Endothelial cell of umbilical vein (primary cell): ENCODE results near the gene SLC36A3. TPM values are rescaled to one million over a fixed set of nuclear protein-coding genes. Genes with fewer than 3 reads are reported as not detected.

Source experiments
- BruUV-seq: library from RNA; stranded (reverse); fragments of 400-500 nt; replicated peaks from 2 replicates; lab custom pipeline; 2021; lab: Mats Ljungman, UMichigan
- CTCF ChIA-PET: fragments of 300-600, 350-600 bp; sonication (Branson Sonifier 250); formaldehyde crosslinking; loops from one replicate; lab custom pipeline; 2021; ENCODE audit warnings: antibody characterized with exemption, inconsistent platforms; lab: Charles Lee
- POLR2A ChIA-PET: fragments of 300-600, 350-600 bp; sonication (Branson Sonifier 250); formaldehyde crosslinking; loops from one replicate; lab custom pipeline; 2021; ENCODE audit warnings: antibody characterized with exemption, inconsistent platforms; lab: Charles Lee
- DNase-seq: peaks from one replicate; pipeline ENCODE4 v3.0.0-alpha.2; 2011; ENCODE audit warnings: low read depth, low spot score
- FAIRE-seq: peaks from 2 replicates; lab custom pipeline; 2011; peaks lifted over from hg19 to GRCh38; lab: Jason Lieb, UNC
- H2AFZ ChIP-seq: 2 replicates; pipeline ENCODE4 v1.6.0; 2012; ENCODE audit warnings: low read depth, low read length, control low read depth, inconsistent platforms
- H3K27ac ChIP-seq: 2 replicates; pipeline ENCODE4 v1.5.1; 2011; ENCODE audit warnings: low read depth, mild to moderate bottlenecking, control low read depth, low read length, moderate library complexity; ENCODE audit not compliant: insufficient read depth
- H3K27me3 ChIP-seq, 2 experiments: 2 replicates each; pipeline versions ENCODE4 v1.6.0 to v1.6.1; 2011; ENCODE audit warnings: low read length in 2 of 2, mixed read lengths in 1 of 2; ENCODE audit not compliant: control insufficient read depth in 2 of 2, insufficient read depth in 2 of 2
- H3K36me3 ChIP-seq, 2 experiments: 2 replicates in 1 of 2; 3 replicates in 1 of 2; pipeline ENCODE4 v1.5.1; 2011; ENCODE audit warnings: low read length in 2 of 2, mild to moderate bottlenecking in 1 of 2, moderate library complexity in 1 of 2; ENCODE audit not compliant: control insufficient read depth in 2 of 2, insufficient read depth in 2 of 2; ENCODE audit errors: extremely low read depth in 1 of 2
- H3K4me1 ChIP-seq: 3 replicates; pipeline ENCODE4 v1.5.1; 2011; ENCODE audit warnings: mild to moderate bottlenecking, low read length; ENCODE audit not compliant: control insufficient read depth, insufficient read depth; ENCODE audit errors: extremely low read depth
- H3K4me2 ChIP-seq: 2 replicates; pipeline ENCODE4 v1.6.1; 2011; ENCODE audit warnings: low read length, control low read depth, mixed read lengths; ENCODE audit not compliant: insufficient read depth
- H3K4me3 ChIP-seq, 3 experiments: fragments of 200-600 bp in 1 of 3; sonication (generic), shearing (Covaris generic) in 1 of 3; replicated peaks in 1 of 3; 2 replicates each; pipeline ENCODE4 v1.5.1; 2011 to 2016; ENCODE audit warnings: control low read depth in 3 of 3, low read length in 3 of 3, mild to moderate bottlenecking in 2 of 3, inconsistent platforms in 1 of 3, low read depth in 1 of 3, moderate library complexity in 1 of 3; ENCODE audit not compliant: insufficient read depth in 1 of 3
- H3K79me2 ChIP-seq: 2 replicates; pipeline ENCODE4 v1.6.0; 2012; ENCODE audit warnings: low read length, inconsistent platforms; ENCODE audit not compliant: control insufficient read depth, insufficient read depth
- H3K9ac ChIP-seq: replicated peaks from 2 replicates; pipeline ENCODE3; 2011; ENCODE audit warnings: low read length, control low read depth; ENCODE audit not compliant: insufficient read depth; ENCODE audit errors: extremely low read depth
- H3K9me1 ChIP-seq: replicated peaks from 3 replicates; pipeline ENCODE4 v1.6.0; 2011; ENCODE audit warnings: mild to moderate bottlenecking, low read length; ENCODE audit not compliant: control insufficient read depth, insufficient read depth; ENCODE audit errors: extremely low read depth
- H3K9me3 ChIP-seq: replicated peaks from 2 replicates; pipeline ENCODE4 v1.5.1; 2012; ENCODE audit warnings: low read length, inconsistent platforms; ENCODE audit not compliant: control insufficient read depth, insufficient read depth
- H4K20me1 ChIP-seq: replicated peaks from 2 replicates; pipeline ENCODE3; 2011; ENCODE audit warnings: mild to moderate bottlenecking, low read length; ENCODE audit not compliant: control insufficient read depth, insufficient read depth; ENCODE audit errors: extremely low read depth
- EZH2 ChIP-seq: IDR thresholded peaks from 2 replicates; pipeline ENCODE4 v1.6.1; 2012; ENCODE audit warnings: borderline replicate concordance, low read depth, mild to moderate bottlenecking, moderate library complexity, low read length, inconsistent platforms; ENCODE audit not compliant: severe bottlenecking
- FOS ChIP-seq: IDR thresholded peaks from 2 replicates; pipeline ENCODE4 v1.6.1; 2011; ENCODE audit warnings: mild to moderate bottlenecking, low read length, moderate library complexity, borderline replicate concordance; ENCODE audit not compliant: insufficient read depth
- GATA2 ChIP-seq: IDR thresholded peaks from 2 replicates; pipeline ENCODE4 v1.7.0; 2011; ENCODE audit warnings: low read depth, mild to moderate bottlenecking, moderate library complexity, mixed read lengths, low read length; ENCODE audit not compliant: insufficient read length, insufficient read depth
- JUN ChIP-seq: IDR thresholded peaks from 2 replicates; pipeline ENCODE4 v1.6.1; 2011; ENCODE audit warnings: borderline replicate concordance, low read depth; ENCODE audit not compliant: insufficient read length, insufficient read depth
- MAX ChIP-seq: IDR thresholded peaks from 2 replicates; pipeline ENCODE4 v1.6.1; 2011; ENCODE audit not compliant: insufficient read depth, insufficient read length
- MYC ChIP-seq: IDR thresholded peaks from one replicate; pipeline ENCODE4 v1.6.1; 2011; ENCODE audit warnings: mild to moderate bottlenecking, low read depth, low read length
- POLR2A ChIP-seq: IDR thresholded peaks from 2 replicates; pipeline ENCODE4 v1.6.1; 2012; ENCODE audit warnings: low read depth, mild to moderate bottlenecking, control low read depth, low read length
- POLR2AphosphoS5 ChIP-seq: IDR thresholded peaks from 2 replicates; pipeline ENCODE4 v1.6.1; 2012; ENCODE audit warnings: low read depth, mild to moderate bottlenecking, control low read depth, low read length, moderate library complexity; ENCODE audit not compliant: insufficient read depth
- dilution Hi-C: fragments of 300-500 bp; cut with MboI; formaldehyde crosslinking; loops from one replicate; pipeline ENCODE4 v1.15.0; 2019; ENCODE audit warnings: low sequenced_read_pairs; ENCODE audit not compliant: extremely low pct_ligation_motif_present
- intact Hi-C: fragments of 100-400 bp; cut with micrococcal nuclease; formaldehyde crosslinking; loops from one replicate; pipeline ENCODE4 v1.10.0; 2022
- polyA plus RNA-seq, 4 experiments: library from polyadenylated mRNA; depleted of rRNA in 3 of 4; stranded (reverse) in 3 of 4; unstranded in 1 of 4; fragments of >200 nt; gene quantifications; 2 replicates each; pipeline versions ENCODE4 v1.2.1 to v1.2.3, GENCODE V29; 2011 to 2012; ENCODE audit warnings: missing spikeins in 1 of 4
- total RNA-seq: library from RNA; stranded (reverse); gene quantifications from 2 replicates; pipeline ENCODE4 v1.2.3, GENCODE V29; 2021
- TF ChIP-seq, protein P1 (sequence below), 2 donors: IDR thresholded peaks; 1 replicate in 1 of 2; 2 replicates in 1 of 2; pipeline ENCODE4 v1.5.1; 2011; ENCODE audit warnings: low read length in 2 of 2, mild to moderate bottlenecking in 2 of 2, moderate library complexity in 2 of 2, control low read depth in 1 of 2, inconsistent platforms in 1 of 2, low read depth in 1 of 2; ENCODE audit not compliant: insufficient read depth in 1 of 2; ENCODE audit errors: extremely low read depth in 1 of 2

SLC36A3 gene
- total and polyA plus RNA-seq, 2 donors (not counting 3 experiments of a cell fraction or from before 2014, with no cell fraction given), result not detected

GRCh38 chr5:151248651-151249050 is 54.9 kb downstream of the SLC36A3 start:
- no peaks in the 10 kb centered on the region for H3K9me3 ChIP-seq
- CTCF ChIA-PET, result interaction anchor here (2.9 kb wide), 1 partner anchor 10 kb away, joined by 9 read pairs; no protein-coding TSS in a partner anchor
- no peak overlapping the region for H3K4me2 ChIP-seq
- H4K20me1 ChIP-seq, result no peaks in the 10 kb centered on the region
- no TSS peak for BruUV-seq
- no peaks in the 10 kb centered on the region for H3K36me3 ChIP-seq
- intact Hi-C loops, result no loop called here
- POLR2A ChIA-PET, result no interaction called here
- H3K27ac ChIP-seq, result no peak overlapping the region
- no peak overlapping the region for H3K4me3 ChIP-seq
- H2AFZ ChIP-seq, result no peak overlapping the region
- H3K27me3 ChIP-seq, result peaks cover 3 to 9% of the 10 kb centered on the region in 2 experiments
- DNase-seq (no peak), FAIRE-seq (no peak)
- H3K9me1 ChIP-seq, result no peaks in the 10 kb centered on the region
- no peak for TF ChIP-seq POLR2AphosphoS5
- TF ChIP-seq JUN, result no peak
- TF ChIP-seq, protein P1, sequence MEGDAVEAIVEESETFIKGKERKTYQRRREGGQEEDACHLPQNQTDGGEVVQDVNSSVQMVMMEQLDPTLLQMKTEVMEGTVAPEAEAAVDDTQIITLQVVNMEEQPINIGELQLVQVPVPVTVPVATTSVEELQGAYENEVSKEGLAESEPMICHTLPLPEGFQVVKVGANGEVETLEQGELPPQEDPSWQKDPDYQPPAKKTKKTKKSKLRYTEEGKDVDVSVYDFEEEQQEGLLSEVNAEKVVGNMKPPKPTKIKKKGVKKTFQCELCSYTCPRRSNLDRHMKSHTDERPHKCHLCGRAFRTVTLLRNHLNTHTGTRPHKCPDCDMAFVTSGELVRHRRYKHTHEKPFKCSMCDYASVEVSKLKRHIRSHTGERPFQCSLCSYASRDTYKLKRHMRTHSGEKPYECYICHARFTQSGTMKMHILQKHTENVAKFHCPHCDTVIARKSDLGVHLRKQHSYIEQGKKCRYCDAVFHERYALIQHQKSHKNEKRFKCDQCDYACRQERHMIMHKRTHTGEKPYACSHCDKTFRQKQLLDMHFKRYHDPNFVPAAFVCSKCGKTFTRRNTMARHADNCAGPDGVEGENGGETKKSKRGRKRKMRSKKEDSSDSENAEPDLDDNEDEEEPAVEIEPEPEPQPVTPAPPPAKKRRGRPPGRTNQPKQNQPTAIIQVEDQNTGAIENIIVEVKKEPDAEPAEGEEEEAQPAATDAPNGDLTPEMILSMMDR (IDR thresholded peaks at IDR 0.05; ENCODE audit: extremely low read depth in 1 of 2, insufficient read depth in 1 of 2, low read depth in 1 of 2, low read length in 2 of 2), result no peak
- TF ChIP-seq MYC, result no peak
- TF ChIP-seq GATA2, result no peak
- no peaks in the 10 kb centered on the region for H3K79me2 ChIP-seq
- peaks cover 3% of the 10 kb centered on the region for H3K4me1 ChIP-seq
- no peak overlapping the region for H3K9ac ChIP-seq
- dilution Hi-C loops, result no loop called here

DNA sequence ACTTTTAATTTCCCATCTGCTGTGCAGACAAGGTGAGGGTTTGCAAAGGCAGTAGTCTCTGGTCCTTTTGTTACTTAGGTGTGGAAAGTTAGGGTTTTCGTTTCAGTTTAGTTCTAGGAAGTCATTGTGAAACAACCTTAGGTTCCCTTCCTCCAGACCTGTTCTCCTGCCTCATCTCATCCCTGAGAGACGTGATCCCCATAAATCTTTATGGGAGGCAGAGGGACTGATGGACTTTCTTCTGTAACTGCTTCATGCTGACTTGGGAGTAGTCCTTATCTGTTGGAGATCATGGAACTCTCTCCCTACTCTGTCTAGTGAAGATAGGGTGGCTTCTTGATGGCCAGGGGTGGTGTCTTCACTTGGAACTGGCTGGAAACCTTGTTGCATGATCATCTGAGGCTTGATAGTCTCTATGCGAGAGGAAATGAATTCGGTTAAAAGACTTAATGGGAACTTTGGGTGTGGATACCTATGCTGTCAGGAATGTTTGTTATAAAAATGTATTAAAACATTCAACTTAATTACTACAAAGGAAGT is 57.8 kb downstream of the SLC36A3 start:
- Histone ChIP-seq H3K9ac (no peak overlapping the region), H3K27ac (no peak overlapping the region), H3K9me1 (no peaks in the 10 kb centered on the region), H3K27me3 (peaks cover 3 to 9% of the 10 kb centered on the region in 2 experiments), H3K79me2 (no peaks in the 10 kb centered on the region), H3K36me3 (no peaks in the 10 kb centered on the region), H4K20me1 (no peaks in the 10 kb centered on the region), H3K4me1 (no peaks in the 10 kb centered on the region), H3K4me2 (no peak overlapping the region), H3K4me3 (no peak overlapping the region), H3K9me3 (no peaks in the 10 kb centered on the region), H2AFZ (no peak overlapping the region)
- BruUV-seq, result no TSS peak
- intact Hi-C loops, result no loop called here
- POLR2A ChIA-PET, result no interaction called here
- no peak for DNase-seq
- no peak for FAIRE-seq
- dilution Hi-C loops, result no loop called here
- CTCF ChIA-PET, result no interaction called here
- TF ChIP-seq MYC (no peak), GATA2 (no peak), JUN (no peak), MAX (no peak), POLR2AphosphoS5 (no peak), FOS (no peak), EZH2 (no peak), POLR2A (no peak)
- TF ChIP-seq, protein P1 (IDR thresholded peaks at IDR 0.05; ENCODE audit: extremely low read depth in 1 of 2, insufficient read depth in 1 of 2, low read depth in 1 of 2, low read length in 2 of 2), result no peak
